Tibial artery (tissue), 4 donors: ENCODE data around the gene KNCN.

Source experiments
- DNase-seq, 2 donors: peaks; one replicate each; pipeline ENCODE4 v3.0.0-alpha.2; 2019
- H3K27ac ChIP-seq, 2 donors: fragments of 200-600 bp; sonication (generic) in 1 of 2; 1 replicate in 1 of 2; 2 replicates in 1 of 2; pipeline ENCODE4 v1.5.1; 2018 to 2019; ENCODE audit warnings: mild to moderate bottlenecking in 1 of 2
- H3K27me3 ChIP-seq, 2 donors: fragments of 200-600 bp; sonication (generic) in 1 of 2; one replicate each; pipeline versions ENCODE4 v1.5.1 to v1.6.0; 2016 to 2019
- H3K36me3 ChIP-seq, 3 donors: fragments of 200-600 bp; sonication (generic) in 2 of 3; one replicate each; pipeline ENCODE4 v1.5.1; 2016 to 2019; ENCODE audit warnings: mild to moderate bottlenecking in 2 of 3
- H3K4me1 ChIP-seq, 4 donors: fragments of 200-600 bp; sonication (generic) in 2 of 4; 1 replicate in 3 of 4; 2 replicates in 1 of 4; pipeline ENCODE4 v1.5.1; 2016 to 2019
- H3K4me3 ChIP-seq, 2 donors: fragments of 200-600 bp; sonication (generic) in 1 of 2; 1 replicate in 1 of 2; 2 replicates in 1 of 2; pipeline ENCODE4 v1.5.1; 2018 to 2019; ENCODE audit warnings: mild to moderate bottlenecking in 2 of 2
- H3K9me3 ChIP-seq, 3 donors: fragments of 200-600 bp; sonication (generic) in 1 of 3; one replicate each; pipeline ENCODE4 v1.5.1; 2016 to 2019
- intact Hi-C: fragments of 100-400 bp; cut with DNase I; formaldehyde crosslinking; loops from one replicate; pipeline ENCODE4 v1.15.0; 2023; ENCODE audit warnings: low total_unique reads
- TF ChIP-seq, protein P1 (sequence below), 2 experiments: fragments of 200-600 bp in 1 of 2; fragments of 450-650 bp in 1 of 2; IDR thresholded peaks; one replicate each; pipeline ENCODE4 v1.5.1; 2017 to 2019; ENCODE audit warnings: antibody characterized with exemption in 2 of 2, mild to moderate bottlenecking in 1 of 2, moderate library complexity in 1 of 2

KNCN gene

DNA sequence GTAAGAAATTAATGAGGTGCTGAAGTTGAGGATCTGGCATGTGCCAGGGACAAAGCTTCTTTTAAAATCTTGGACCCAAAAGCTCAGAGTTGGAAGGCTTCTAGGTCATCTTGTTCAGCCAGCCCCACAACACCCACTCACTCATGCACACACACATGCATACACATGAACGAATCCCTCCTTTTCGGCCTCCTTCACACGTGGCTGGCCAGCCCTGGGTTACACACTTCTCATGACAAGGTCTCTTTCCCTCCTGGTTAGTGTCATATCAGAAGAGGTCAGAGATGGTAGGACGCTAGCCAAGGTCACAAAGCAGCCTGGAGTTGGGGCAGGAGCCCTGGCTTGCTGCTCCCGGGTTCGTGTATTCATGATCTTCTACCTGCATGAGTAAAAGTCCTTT is 54.9 kb downstream of the KNCN start:
- TF ChIP-seq, protein P1, sequence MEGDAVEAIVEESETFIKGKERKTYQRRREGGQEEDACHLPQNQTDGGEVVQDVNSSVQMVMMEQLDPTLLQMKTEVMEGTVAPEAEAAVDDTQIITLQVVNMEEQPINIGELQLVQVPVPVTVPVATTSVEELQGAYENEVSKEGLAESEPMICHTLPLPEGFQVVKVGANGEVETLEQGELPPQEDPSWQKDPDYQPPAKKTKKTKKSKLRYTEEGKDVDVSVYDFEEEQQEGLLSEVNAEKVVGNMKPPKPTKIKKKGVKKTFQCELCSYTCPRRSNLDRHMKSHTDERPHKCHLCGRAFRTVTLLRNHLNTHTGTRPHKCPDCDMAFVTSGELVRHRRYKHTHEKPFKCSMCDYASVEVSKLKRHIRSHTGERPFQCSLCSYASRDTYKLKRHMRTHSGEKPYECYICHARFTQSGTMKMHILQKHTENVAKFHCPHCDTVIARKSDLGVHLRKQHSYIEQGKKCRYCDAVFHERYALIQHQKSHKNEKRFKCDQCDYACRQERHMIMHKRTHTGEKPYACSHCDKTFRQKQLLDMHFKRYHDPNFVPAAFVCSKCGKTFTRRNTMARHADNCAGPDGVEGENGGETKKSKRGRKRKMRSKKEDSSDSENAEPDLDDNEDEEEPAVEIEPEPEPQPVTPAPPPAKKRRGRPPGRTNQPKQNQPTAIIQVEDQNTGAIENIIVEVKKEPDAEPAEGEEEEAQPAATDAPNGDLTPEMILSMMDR (IDR thresholded peaks at IDR 0.05): no peak
- H3K27me3 ChIP-seq: peaks cover 0 to 61% of the 10 kb centered on the region in 2 donors
- DNase-seq: no peak
- H3K27ac ChIP-seq: no peak overlapping the region
- no peak overlapping the region for H3K4me3 ChIP-seq
- H3K9me3 ChIP-seq: no peaks in the 10 kb centered on the region
- H3K4me1 ChIP-seq: peaks cover 0 to under 1% (median 0%) of the 10 kb centered on the region in 4 donors
- intact Hi-C loops: no loop called here
- H3K36me3 ChIP-seq: no peaks in the 10 kb centered on the region

DNA sequence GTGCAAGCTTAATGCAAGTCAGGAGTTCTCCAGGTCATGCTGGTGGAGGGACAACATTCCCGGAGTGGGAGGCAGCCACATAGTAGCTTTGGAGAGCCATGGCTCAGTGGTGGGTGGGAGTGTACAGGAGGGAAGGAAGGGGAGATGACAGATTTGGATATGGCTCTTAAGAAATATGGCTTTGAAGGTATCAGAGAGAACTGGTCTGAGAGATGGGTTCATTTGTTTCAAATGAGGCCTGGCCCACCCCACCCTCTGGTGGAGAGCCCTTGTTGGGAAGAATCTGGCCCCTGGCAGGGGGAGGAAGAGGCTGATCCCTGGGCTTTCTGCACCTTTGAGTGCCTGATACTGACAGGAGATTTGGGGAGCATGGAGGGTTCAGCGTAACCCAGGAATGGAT is 55.7 kb downstream of the KNCN start:
- Histone ChIP-seq H3K4me1 (peaks cover 0 to 8% (median 3%) of the 10 kb centered on the region in 4 donors), H3K9me3 (no peaks in the 10 kb centered on the region), H3K36me3 (no peaks in the 10 kb centered on the region), H3K27ac (no peak overlapping the region), H3K4me3 (no peak overlapping the region), H3K27me3 (peaks cover 0 to 65% of the 10 kb centered on the region in 2 donors)
- TF ChIP-seq, protein P1 (IDR thresholded peaks at IDR 0.05): no peak
- DNase-seq: no peak
- intact Hi-C loops: no loop called here
